SK-N-SH (cell line): ENCODE results near the gene SZRD1. TPM values are rescaled to one million over a fixed set of nuclear protein-coding genes. Genes with fewer than 3 reads are reported as not detected.

Source experiments
- CTCF ChIA-PET: fragments of 300-600, 350-600 bp; formaldehyde crosslinking; extraction: SDS; loops from one replicate; lab custom pipeline; 2021; lab: Yijun Ruan, JAX
- POLR2A ChIA-PET: fragments of 350-600 bp; sonication (Branson Sonifier 250); formaldehyde crosslinking; extraction: SDS; loops from one replicate; lab custom pipeline; 2020; ENCODE audit warnings: antibody characterized with exemption, inconsistent platforms; lab: Yijun Ruan, JAX
- DNase-seq: peaks from one replicate; pipeline ENCODE4 v3.0.0; 2012
- H2AFZ ChIP-seq: fragments of 200-600 bp; sonication (generic); 2 replicates; pipeline ENCODE4 v1.8.1; 2016; ENCODE audit warnings: antibody characterized with exemption, mild to moderate bottlenecking, low read depth
- H3F3A ChIP-seq: fragments of 200-600 bp; sonication (generic); replicated peaks from 2 replicates; pipeline ENCODE3; 2016; ENCODE audit warnings: antibody characterized with exemption, mild to moderate bottlenecking; ENCODE audit not compliant: insufficient read depth
- H3K27ac ChIP-seq, 2 experiments: fragments of 200-500 bp in 1 of 2; fragments of 200-600 bp in 1 of 2; sonication (Bioruptor generic) in 1 of 2; sonication (generic), shearing (Covaris generic) in 1 of 2; 2 replicates each; pipeline versions ENCODE4 v1.5.1 to v1.6.1; 2014 to 2016; ENCODE audit warnings: low read depth in 2 of 2, inconsistent platforms in 1 of 2, low read length in 1 of 2, mild to moderate bottlenecking in 1 of 2, mixed read lengths in 1 of 2
- H3K27me3 ChIP-seq: fragments of 200-600 bp; sonication (generic), shearing (Covaris generic); 2 replicates; pipeline ENCODE4 v1.6.1; 2016; ENCODE audit warnings: mixed run types; ENCODE audit not compliant: insufficient read depth
- H3K36me3 ChIP-seq, 2 experiments: fragments of 200-500 bp in 1 of 2; fragments of 200-600 bp in 1 of 2; sonication (Bioruptor generic) in 1 of 2; sonication (generic) in 1 of 2; replicated peaks in 1 of 2; 2 replicates each; pipeline versions ENCODE3 to v1.5.1; 2014 to 2016; ENCODE audit warnings: low read length in 1 of 2, mild to moderate bottlenecking in 1 of 2; ENCODE audit not compliant: insufficient read depth in 2 of 2, control insufficient read depth in 1 of 2
- H3K4me1 ChIP-seq, 2 experiments: fragments of 200-500 bp in 1 of 2; fragments of 200-600 bp in 1 of 2; sonication (Bioruptor generic) in 1 of 2; sonication (generic), shearing (Covaris generic) in 1 of 2; 2 replicates each; pipeline versions ENCODE4 v1.5.1 to v1.6.1; 2014 to 2016; ENCODE audit warnings: low read depth in 1 of 2, low read length in 1 of 2, mixed run types in 1 of 2; ENCODE audit not compliant: insufficient read depth in 2 of 2, control insufficient read depth in 1 of 2
- H3K4me2 ChIP-seq: fragments of 200-600 bp; sonication (generic), shearing (Covaris generic); 2 replicates; pipeline ENCODE4 v1.6.1; 2017; ENCODE audit warnings: mixed run types
- H3K4me3 ChIP-seq, 2 experiments: fragments of 200-500 bp in 1 of 2; fragments of 200-600 bp in 1 of 2; sonication (Bioruptor generic) in 1 of 2; sonication (generic), shearing (Covaris generic) in 1 of 2; 2 replicates each; pipeline versions ENCODE4 v1.5.1 to v1.8.1; 2014 to 2016; ENCODE audit warnings: low read depth in 2 of 2, inconsistent platforms in 1 of 2, low read length in 1 of 2, mild to moderate bottlenecking in 1 of 2, mixed read lengths in 1 of 2, moderate library complexity in 1 of 2
- H3K79me2 ChIP-seq: fragments of 200-600 bp; sonication (generic); 2 replicates; pipeline ENCODE4 v1.8.1; 2017; ENCODE audit warnings: mild to moderate bottlenecking; ENCODE audit not compliant: insufficient read depth
- H3K9ac ChIP-seq: fragments of 200-600 bp; sonication (generic); 2 replicates; pipeline ENCODE4 v1.6.1; 2017; ENCODE audit warnings: mixed run types
- H3K9me2 ChIP-seq: fragments of 200-600 bp; sonication (generic); 2 replicates; pipeline ENCODE4 v1.6.1; 2017; ENCODE audit warnings: mixed run types
- H3K9me3 ChIP-seq: fragments of 200-600 bp; sonication (generic); 2 replicates; pipeline ENCODE4 v1.6.1; 2017; ENCODE audit warnings: mixed run types, mild to moderate bottlenecking, moderate library complexity
- H4K20me1 ChIP-seq: fragments of 200-600 bp; sonication (generic); 2 replicates; pipeline ENCODE4 v1.6.1; 2017; ENCODE audit warnings: mild to moderate bottlenecking, mixed run types; ENCODE audit not compliant: insufficient read depth
- ELF1 ChIP-seq: IDR thresholded peaks from 2 replicates; pipeline ENCODE4 v1.4.0; 2012
- FOSL2 ChIP-seq: IDR thresholded peaks from 2 replicates; pipeline ENCODE4 v1.4.0; 2012; ENCODE audit warnings: low read depth, mild to moderate bottlenecking, moderate library complexity, borderline replicate concordance
- FOXM1 ChIP-seq: IDR thresholded peaks from 2 replicates; pipeline ENCODE4 v1.4.0; 2012; ENCODE audit warnings: low read depth, mild to moderate bottlenecking
- GABPA ChIP-seq: IDR thresholded peaks from 2 replicates; pipeline ENCODE4 v1.4.0; 2012; ENCODE audit warnings: low read depth, mild to moderate bottlenecking
- GATA2 ChIP-seq: sonication (generic); formaldehyde crosslinking; IDR thresholded peaks from 2 replicates; pipeline ENCODE4 v1.5.0; 2020; ENCODE audit warnings: mild to moderate bottlenecking, missing genetic modification reagents
- POLR2AphosphoS5 ChIP-seq: IDR thresholded peaks from 2 replicates; pipeline ENCODE4 v1.6.1; 2012; ENCODE audit warnings: low read depth, low read length
- RCOR1 ChIP-seq: fragments of 150-350 bp; IDR thresholded peaks from 2 replicates; pipeline ENCODE4 v1.6.1; 2017; ENCODE audit warnings: antibody characterized with exemption, low read length
- RFX5 ChIP-seq: IDR thresholded peaks from 2 replicates; pipeline ENCODE4 v1.6.1; 2012; ENCODE audit warnings: mild to moderate bottlenecking, improper control_type of control experiment, low read length
- SIN3A ChIP-seq: IDR thresholded peaks from 2 replicates; pipeline ENCODE4 v1.6.1; 2012; ENCODE audit warnings: low read depth, mild to moderate bottlenecking, low read length, moderate library complexity, borderline replicate concordance
- TAF1 ChIP-seq: IDR thresholded peaks from 2 replicates; pipeline ENCODE4 v1.6.1; 2012; ENCODE audit warnings: low read depth, mild to moderate bottlenecking, low read length, moderate library complexity, borderline replicate concordance
- TCF12 ChIP-seq: IDR thresholded peaks from 2 replicates; pipeline ENCODE4 v1.4.0; 2012
- WGBS: methylation state at CpG from one replicate; pipeline ENCODE4 v1.1.6; 2017; ENCODE audit warnings: low lambda C conversion rate; 5-methylcytosine and 5-hydroxymethylcytosine counted together
- polyA plus RNA-seq, 3 experiments: library from polyadenylated mRNA; depleted of rRNA; stranded (reverse); fragments of >200 nt; gene quantifications; 2 replicates each; pipeline ENCODE4 v1.2.3, GENCODE V29; 2012
- TF ChIP-seq, protein P1 (sequence below): IDR thresholded peaks from 2 replicates; pipeline ENCODE4 v1.6.1; 2012; ENCODE audit warnings: mild to moderate bottlenecking, low read depth, low read length, moderate library complexity
- TF ChIP-seq, protein P2 (sequence below): IDR thresholded peaks from 2 replicates; pipeline ENCODE4 v1.4.0; 2012; ENCODE audit warnings: low read depth, borderline replicate concordance
- TF ChIP-seq, protein P3 (sequence below): fragments of 150-350 bp; IDR thresholded peaks from 2 replicates; pipeline ENCODE4 v1.6.1; 2016; ENCODE audit warnings: mild to moderate bottlenecking, low read depth, low read length
- TF ChIP-seq, protein P4 (sequence below): fragments of 150-350 bp; IDR thresholded peaks from 2 replicates; pipeline ENCODE4 v1.6.1; 2017; ENCODE audit warnings: antibody characterized with exemption, low read length, low read depth, borderline replicate concordance
- TF ChIP-seq, protein P5 (sequence below): fragments of 200-600 bp; sonication (generic); IDR thresholded peaks from 2 replicates; pipeline ENCODE4 v1.6.1; 2017; ENCODE audit warnings: antibody characterized with exemption, mild to moderate bottlenecking, moderate library complexity

SZRD1 gene
- polyA plus RNA-seq, 1 of the 3 experiments (the other 2 are of a cell fraction): 119 TPM

DNA sequence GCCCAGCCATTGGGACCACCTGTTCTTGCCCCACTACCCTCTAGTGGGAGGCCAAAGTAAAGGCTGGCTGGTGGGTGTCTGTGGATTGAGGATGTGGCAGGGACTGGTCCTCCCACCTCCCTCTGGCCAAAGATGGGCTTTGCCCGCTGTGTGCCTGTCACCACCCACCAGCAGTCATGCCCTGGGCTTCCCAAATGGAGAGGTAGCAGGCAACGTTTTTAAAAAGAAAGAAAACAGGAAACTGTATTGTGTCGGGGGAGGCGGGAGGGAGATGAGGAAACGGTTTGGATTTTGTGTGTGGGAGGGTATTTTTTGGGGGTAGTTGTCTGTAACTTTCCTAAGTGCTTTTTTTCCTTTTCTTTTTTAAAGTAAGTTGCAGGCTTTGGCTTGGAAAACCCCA, 30.1 kb downstream of the SZRD1 start (continued):
- TF ChIP-seq GATA2 (CRISPR knock-in tag) (no peak), POLR2AphosphoS5 (no peak), RFX5 (no peak), FOSL2 (no peak), RCOR1 (no peak), TAF1 (no peak)

DNA sequence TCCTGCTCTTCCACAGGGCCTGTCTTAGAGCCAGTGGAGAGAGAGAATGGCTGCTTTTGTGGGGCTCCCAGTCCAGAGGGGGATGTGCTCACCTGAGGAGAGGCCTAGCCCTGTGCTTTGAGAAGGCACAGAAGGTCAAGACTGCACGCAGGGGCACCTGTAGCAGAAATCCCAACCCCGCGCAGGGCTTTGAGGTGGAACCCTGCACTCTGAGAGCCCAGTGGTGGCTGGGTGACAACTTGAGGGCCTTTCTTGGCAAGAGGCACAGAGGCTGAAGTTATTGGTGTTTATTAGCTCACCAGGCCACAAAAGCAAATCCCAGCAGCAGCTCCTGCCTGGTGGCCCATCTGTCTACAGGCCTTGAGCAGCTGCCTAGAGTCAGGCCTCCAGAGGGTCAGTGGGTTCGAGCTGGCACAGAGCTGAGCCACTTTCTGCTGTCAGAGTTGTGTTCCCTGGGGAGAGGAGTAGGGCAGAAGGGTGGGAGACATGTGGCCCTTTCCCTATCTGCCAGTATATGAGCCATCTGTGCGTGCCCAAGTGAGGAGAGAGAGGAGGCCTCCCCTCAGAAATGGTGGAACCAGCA, 31.4 kb downstream of the SZRD1 start:
- Histone ChIP-seq H3K9me3 (no peaks in the 10 kb centered on the region), H3K36me3 (peaks cover 12 to 49% of the 10 kb centered on the region in 2 experiments), H3K79me2 (peaks cover 30% of the 10 kb centered on the region), H4K20me1 (peaks cover 11% of the 10 kb centered on the region), H3K4me2 (no peak overlapping the region), H3K27ac (no peak overlapping the region), H3K4me1 (peaks cover 0 to 12% of the 10 kb centered on the region in 2 experiments; a peak in 3 of 4 replicates), H2AFZ (no peak overlapping the region), H3K27me3 (no peaks in the 10 kb centered on the region), H3K9me2 (no peaks in the 10 kb centered on the region), H3K4me3 (no peak overlapping the region)
- 100% methylated on average over 2 of the region's 5 CpGs for WGBS
- ChIA-PET POLR2A (no interaction called here), CTCF (no interaction called here)
- DNase-seq: no peak
- TF ChIP-seq GABPA (no peak), FOSL2 (no peak), SIN3A (no peak)
- TF ChIP-seq, protein P1, sequence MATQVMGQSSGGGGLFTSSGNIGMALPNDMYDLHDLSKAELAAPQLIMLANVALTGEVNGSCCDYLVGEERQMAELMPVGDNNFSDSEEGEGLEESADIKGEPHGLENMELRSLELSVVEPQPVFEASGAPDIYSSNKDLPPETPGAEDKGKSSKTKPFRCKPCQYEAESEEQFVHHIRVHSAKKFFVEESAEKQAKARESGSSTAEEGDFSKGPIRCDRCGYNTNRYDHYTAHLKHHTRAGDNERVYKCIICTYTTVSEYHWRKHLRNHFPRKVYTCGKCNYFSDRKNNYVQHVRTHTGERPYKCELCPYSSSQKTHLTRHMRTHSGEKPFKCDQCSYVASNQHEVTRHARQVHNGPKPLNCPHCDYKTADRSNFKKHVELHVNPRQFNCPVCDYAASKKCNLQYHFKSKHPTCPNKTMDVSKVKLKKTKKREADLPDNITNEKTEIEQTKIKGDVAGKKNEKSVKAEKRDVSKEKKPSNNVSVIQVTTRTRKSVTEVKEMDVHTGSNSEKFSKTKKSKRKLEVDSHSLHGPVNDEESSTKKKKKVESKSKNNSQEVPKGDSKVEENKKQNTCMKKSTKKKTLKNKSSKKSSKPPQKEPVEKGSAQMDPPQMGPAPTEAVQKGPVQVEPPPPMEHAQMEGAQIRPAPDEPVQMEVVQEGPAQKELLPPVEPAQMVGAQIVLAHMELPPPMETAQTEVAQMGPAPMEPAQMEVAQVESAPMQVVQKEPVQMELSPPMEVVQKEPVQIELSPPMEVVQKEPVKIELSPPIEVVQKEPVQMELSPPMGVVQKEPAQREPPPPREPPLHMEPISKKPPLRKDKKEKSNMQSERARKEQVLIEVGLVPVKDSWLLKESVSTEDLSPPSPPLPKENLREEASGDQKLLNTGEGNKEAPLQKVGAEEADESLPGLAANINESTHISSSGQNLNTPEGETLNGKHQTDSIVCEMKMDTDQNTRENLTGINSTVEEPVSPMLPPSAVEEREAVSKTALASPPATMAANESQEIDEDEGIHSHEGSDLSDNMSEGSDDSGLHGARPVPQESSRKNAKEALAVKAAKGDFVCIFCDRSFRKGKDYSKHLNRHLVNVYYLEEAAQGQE: no peak
- TF ChIP-seq, all 33 proteins: peak for 0
- no peak overlapping the region for H3K9ac ChIP-seq
- H3F3A ChIP-seq: peaks cover 2% of the 10 kb centered on the region

DNA sequence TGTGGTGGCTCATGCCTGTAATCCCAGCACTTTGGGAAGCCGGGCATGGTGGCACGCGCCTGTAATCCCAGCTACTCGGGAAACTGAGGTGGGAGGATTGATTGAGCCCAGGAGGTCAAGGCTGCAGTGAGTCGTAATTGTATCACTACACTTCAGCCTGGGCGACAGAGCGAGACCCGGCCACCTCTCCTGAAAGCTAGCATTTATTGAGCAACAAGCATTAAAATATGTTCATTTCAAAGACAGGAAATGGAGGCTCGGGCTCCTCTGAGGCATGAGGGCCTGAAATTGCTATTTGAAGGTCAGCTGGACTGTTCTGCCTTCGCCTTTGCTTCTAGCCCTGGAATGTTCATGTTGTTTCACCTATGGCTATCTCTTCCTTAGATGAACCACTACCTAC, 35.7 kb downstream of the SZRD1 start:
- Histone ChIP-seq H3K9me3 (no peaks in the 10 kb centered on the region), H3K36me3 (peaks cover 0 to 14% of the 10 kb centered on the region in 2 experiments), H3K79me2 (no peaks in the 10 kb centered on the region), H3K9ac (no peak overlapping the region), H4K20me1 (no peaks in the 10 kb centered on the region), H3K4me1 (no peaks in the 10 kb centered on the region), H3K9me2 (no peaks in the 10 kb centered on the region), H3K4me3 (no peak overlapping the region), H3F3A (no peaks in the 10 kb centered on the region), H3K27ac (no peak overlapping the region), H2AFZ (no peak overlapping the region), H3K4me2 (no peak overlapping the region), H3K27me3 (no peaks in the 10 kb centered on the region)
- 90% methylated on average over 10 of the region's 10 CpGs for WGBS
- ChIA-PET POLR2A (interaction anchor here (1.8 kb wide), 1 partner anchor 9 kb away, joined by 3 read pairs; no protein-coding TSS in a partner anchor), CTCF (no interaction called here)
- DNase-seq: no peak
- TF ChIP-seq ELF1 (no peak), TCF12 (no peak), FOXM1 (no peak)
- TF ChIP-seq, protein P2, sequence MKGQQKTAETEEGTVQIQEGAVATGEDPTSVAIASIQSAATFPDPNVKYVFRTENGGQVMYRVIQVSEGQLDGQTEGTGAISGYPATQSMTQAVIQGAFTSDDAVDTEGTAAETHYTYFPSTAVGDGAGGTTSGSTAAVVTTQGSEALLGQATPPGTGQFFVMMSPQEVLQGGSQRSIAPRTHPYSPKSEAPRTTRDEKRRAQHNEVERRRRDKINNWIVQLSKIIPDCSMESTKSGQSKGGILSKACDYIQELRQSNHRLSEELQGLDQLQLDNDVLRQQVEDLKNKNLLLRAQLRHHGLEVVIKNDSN: no peak
- TF ChIP-seq, protein P3, sequence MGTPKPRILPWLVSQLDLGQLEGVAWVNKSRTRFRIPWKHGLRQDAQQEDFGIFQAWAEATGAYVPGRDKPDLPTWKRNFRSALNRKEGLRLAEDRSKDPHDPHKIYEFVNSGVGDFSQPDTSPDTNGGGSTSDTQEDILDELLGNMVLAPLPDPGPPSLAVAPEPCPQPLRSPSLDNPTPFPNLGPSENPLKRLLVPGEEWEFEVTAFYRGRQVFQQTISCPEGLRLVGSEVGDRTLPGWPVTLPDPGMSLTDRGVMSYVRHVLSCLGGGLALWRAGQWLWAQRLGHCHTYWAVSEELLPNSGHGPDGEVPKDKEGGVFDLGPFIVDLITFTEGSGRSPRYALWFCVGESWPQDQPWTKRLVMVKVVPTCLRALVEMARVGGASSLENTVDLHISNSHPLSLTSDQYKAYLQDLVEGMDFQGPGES: no peak
- TF ChIP-seq, protein P4, sequence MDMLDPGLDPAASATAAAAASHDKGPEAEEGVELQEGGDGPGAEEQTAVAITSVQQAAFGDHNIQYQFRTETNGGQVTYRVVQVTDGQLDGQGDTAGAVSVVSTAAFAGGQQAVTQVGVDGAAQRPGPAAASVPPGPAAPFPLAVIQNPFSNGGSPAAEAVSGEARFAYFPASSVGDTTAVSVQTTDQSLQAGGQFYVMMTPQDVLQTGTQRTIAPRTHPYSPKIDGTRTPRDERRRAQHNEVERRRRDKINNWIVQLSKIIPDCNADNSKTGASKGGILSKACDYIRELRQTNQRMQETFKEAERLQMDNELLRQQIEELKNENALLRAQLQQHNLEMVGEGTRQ: no peak
- TF ChIP-seq, protein P5, sequence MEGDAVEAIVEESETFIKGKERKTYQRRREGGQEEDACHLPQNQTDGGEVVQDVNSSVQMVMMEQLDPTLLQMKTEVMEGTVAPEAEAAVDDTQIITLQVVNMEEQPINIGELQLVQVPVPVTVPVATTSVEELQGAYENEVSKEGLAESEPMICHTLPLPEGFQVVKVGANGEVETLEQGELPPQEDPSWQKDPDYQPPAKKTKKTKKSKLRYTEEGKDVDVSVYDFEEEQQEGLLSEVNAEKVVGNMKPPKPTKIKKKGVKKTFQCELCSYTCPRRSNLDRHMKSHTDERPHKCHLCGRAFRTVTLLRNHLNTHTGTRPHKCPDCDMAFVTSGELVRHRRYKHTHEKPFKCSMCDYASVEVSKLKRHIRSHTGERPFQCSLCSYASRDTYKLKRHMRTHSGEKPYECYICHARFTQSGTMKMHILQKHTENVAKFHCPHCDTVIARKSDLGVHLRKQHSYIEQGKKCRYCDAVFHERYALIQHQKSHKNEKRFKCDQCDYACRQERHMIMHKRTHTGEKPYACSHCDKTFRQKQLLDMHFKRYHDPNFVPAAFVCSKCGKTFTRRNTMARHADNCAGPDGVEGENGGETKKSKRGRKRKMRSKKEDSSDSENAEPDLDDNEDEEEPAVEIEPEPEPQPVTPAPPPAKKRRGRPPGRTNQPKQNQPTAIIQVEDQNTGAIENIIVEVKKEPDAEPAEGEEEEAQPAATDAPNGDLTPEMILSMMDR: no peak
